ENCODE results near the gene CABCOCO1. TPM values are rescaled to one million over a fixed set of nuclear protein-coding genes. Genes with fewer than 3 reads are reported as not detected.

CABCOCO1 gene
- total RNA-seq, 4 donors from 2014 or later, result 0.94 to 1.6 (median 1.3) TPM

- H3K36me3 ChIP-seq, result no peaks in the 10 kb centered on the region
- TF ChIP-seq CTCF (IDR thresholded peaks at IDR 0.05) (no peak), POLR2AphosphoS5 (IDR thresholded peaks at IDR 0.05) (no peak), EP300 (IDR thresholded peaks at IDR 0.05) (no peak), POLR2A (IDR thresholded peaks at IDR 0.05) (no peak)
- H3K27ac ChIP-seq, result no peak overlapping the region
- H3K4me3 ChIP-seq, result no peak overlapping the region
- peaks cover 3 to 24% (median 10%) of the 10 kb centered on the region in 3 donors for H3K4me1 ChIP-seq
- no peaks in the 10 kb centered on the region for H3K27me3 ChIP-seq
- WGBS, 2 donors (ENCODE audit: low coverage in 1 of 2), result 80 to 84% methylated on average over 9 to 15 of the region's 17 CpGs
- no peaks in the 10 kb centered on the region for H3K9me3 ChIP-seq
- no peak for ATAC-seq
Observed at GRCh38 chr10:61797304-61798153, 134.8 kb downstream of the CABCOCO1 start.

- no peak for ATAC-seq
- no peaks in the 10 kb centered on the region for H3K9me3 ChIP-seq
Observed at GRCh38 chr10:61798713-61799112, 136.0 kb downstream of the CABCOCO1 start.

GRCh38 chr10:61801484-61801883, 138.8 kb downstream of the CABCOCO1 start:
- no peak for ATAC-seq
- no peaks in the 10 kb centered on the region for H3K36me3 ChIP-seq
- 75 to 78% methylated on average over 5 of the region's 5 CpGs for WGBS, 2 donors (ENCODE audit: low coverage in 1 of 2)
- H3K27me3 ChIP-seq, result no peaks in the 10 kb centered on the region
- no peaks in the 10 kb centered on the region for H3K9me3 ChIP-seq
- no peaks in the 10 kb centered on the region for H3K4me1 ChIP-seq
- no peak overlapping the region for H3K27ac ChIP-seq
- no peak overlapping the region for H3K4me3 ChIP-seq
- TF ChIP-seq POLR2AphosphoS5 (IDR thresholded peaks at IDR 0.05) (no peak), CTCF (IDR thresholded peaks at IDR 0.05) (no peak), POLR2A (IDR thresholded peaks at IDR 0.05) (no peak), EP300 (IDR thresholded peaks at IDR 0.05) (no peak)

More at GRCh38 chr10:61798713-61799112, 136.0 kb downstream of the CABCOCO1 start:
- Histone ChIP-seq H3K36me3 (no peaks in the 10 kb centered on the region), H3K4me3 (no peak overlapping the region), H3K27ac (no peak overlapping the region), H3K4me1 (peaks cover 0 to 13% (median 9%) of the 10 kb centered on the region in 3 donors), H3K27me3 (no peaks in the 10 kb centered on the region)
- TF ChIP-seq POLR2A (IDR thresholded peaks at IDR 0.05) (no peak), CTCF (IDR thresholded peaks at IDR 0.05) (no peak), EP300 (IDR thresholded peaks at IDR 0.05) (no peak), POLR2AphosphoS5 (IDR thresholded peaks at IDR 0.05) (no peak)

- TF ChIP-seq CTCF (IDR thresholded peaks at IDR 0.05), result no peak
- no peak for TF ChIP-seq POLR2A (IDR thresholded peaks at IDR 0.05)
- TF ChIP-seq EP300 (IDR thresholded peaks at IDR 0.05), result no peak
- no peak for TF ChIP-seq POLR2AphosphoS5 (IDR thresholded peaks at IDR 0.05)
- WGBS, 2 donors (ENCODE audit: low coverage in 1 of 2), result 89 to 92% methylated on average over 2 to 3 of the region's 3 CpGs
- Histone ChIP-seq H3K4me1 (no peaks in the 10 kb centered on the region), H3K27ac (no peak overlapping the region), H3K27me3 (no peaks in the 10 kb centered on the region), H3K36me3 (no peaks in the 10 kb centered on the region), H3K4me3 (no peak overlapping the region), H3K9me3 (no peaks in the 10 kb centered on the region)
- no peak for ATAC-seq
Observed at GRCh38 chr10:61803269-61803668, 140.5 kb downstream of the CABCOCO1 start.

GRCh38 chr10:61804414-61804813, 141.7 kb downstream of the CABCOCO1 start:
- no peak overlapping the region for H3K27ac ChIP-seq
- TF ChIP-seq POLR2AphosphoS5 (IDR thresholded peaks at IDR 0.05) (no peak), CTCF (IDR thresholded peaks at IDR 0.05) (no peak)
- no peak overlapping the region for H3K4me3 ChIP-seq
- ATAC-seq, result no peak
- peaks cover 0 to 7% (median 0%) of the 10 kb centered on the region in 3 donors for H3K4me1 ChIP-seq
- WGBS, 2 donors (ENCODE audit: low coverage in 1 of 2), result 38 to 69% methylated on average over 1 of the region's 1 CpG
- no peaks in the 10 kb centered on the region for H3K36me3 ChIP-seq
- no peaks in the 10 kb centered on the region for H3K9me3 ChIP-seq
- H3K27me3 ChIP-seq, result no peaks in the 10 kb centered on the region

Data from gastroesophageal sphincter (tissue), 4 donors.